Measurements from ENCODE around the gene SHISAL2A. TPM values are rescaled to one million over a fixed set of nuclear protein-coding genes. Genes with fewer than 3 reads are reported as not detected.

The SHISAL2A gene
- total and polyA plus RNA-seq, 2 of the 13 experiments (the other 11 are each of a cell fraction or from before 2014, with no cell fraction given) = not detected

- TF ChIP-seq FOXP4 (CRISPR knock-in tag; IDR thresholded peaks at IDR 0.05) = peak; percentile 77
- TF ChIP-seq ZNF616 (CRISPR knock-in tag; IDR thresholded peaks at IDR 0.05; ENCODE audit: low read depth) = peak; percentile 93
- TF ChIP-seq ZNF709 (CRISPR knock-in tag; IDR thresholded peaks at IDR 0.05) = peak; percentile 89
- TF ChIP-seq ZEB1 (IDR thresholded peaks at IDR 0.05; ENCODE audit: insufficient replicate concordance, low read depth) = no peak
- peak; percentile 70; the same call in 1 of the 2 replicates for TF ChIP-seq ZC3H13 (CRISPR knock-in tag; IDR thresholded peaks at IDR 0.05)
- no peak for TF ChIP-seq KLF13 (CRISPR knock-in tag; IDR thresholded peaks at IDR 0.05)
- TF ChIP-seq DR1 (CRISPR knock-in tag; IDR thresholded peaks at IDR 0.05) = peak; percentile 67; the same call in 1 of the 2 replicates
- TF ChIP-seq GZF1 (CRISPR knock-in tag; IDR thresholded peaks at IDR 0.05) = peak; percentile 83
- peak; percentile 40 for TF ChIP-seq TAF15 (IDR thresholded peaks at IDR 0.05; ENCODE audit: low read depth, low read length, poor library complexity, severe bottlenecking)
- TF ChIP-seq ZNF788 (CRISPR knock-in tag; IDR thresholded peaks at IDR 0.05; ENCODE audit: borderline replicate concordance) = peak; percentile 93
- peak; percentile 67 for TF ChIP-seq GFI1 (CRISPR knock-in tag; IDR thresholded peaks at IDR 0.05; ENCODE audit: borderline replicate concordance)
- TF ChIP-seq GTF2F1 (IDR thresholded peaks at IDR 0.05; ENCODE audit: low read length) = no peak; the same call in 1 of the 2 replicates
- TF ChIP-seq E2F1 (CRISPR knock-in tag; IDR thresholded peaks at IDR 0.05) = peak; percentile 70
- peak; percentile 96 for TF ChIP-seq ZNF781 (CRISPR knock-in tag; IDR thresholded peaks at IDR 0.05; ENCODE audit: borderline replicate concordance, not compliant biosample characterization)
- TF ChIP-seq ZNF773 (CRISPR knock-in tag; IDR thresholded peaks at IDR 0.05; ENCODE audit: borderline replicate concordance) = 0 out of 2 replicates have a peak, but pooled peaks have one; percentile 18
- peak; percentile 42; the same call in 1 of the 2 replicates for TF ChIP-seq ZNF281 (CRISPR knock-in tag; IDR thresholded peaks at IDR 0.05; ENCODE audit: borderline replicate concordance)
- no peak for TF ChIP-seq PCBP1 (IDR thresholded peaks at IDR 0.05; ENCODE audit: borderline replicate concordance, low read depth, low read length)
- TF ChIP-seq RFX1 (IDR thresholded peaks at IDR 0.05) = no peak
- TF ChIP-seq NFIC (IDR thresholded peaks at IDR 0.05; ENCODE audit: low read length) = no peak
- TF ChIP-seq ELF3 (CRISPR knock-in tag; IDR thresholded peaks at IDR 0.05) = peak; percentile 25; the same call in 1 of the 2 replicates
- TF ChIP-seq MXD4 (CRISPR knock-in tag; IDR thresholded peaks at IDR 0.05) = peak; percentile 94
- TF ChIP-seq SMC3 (IDR thresholded peaks at IDR 0.05; ENCODE audit: low read length) = no peak
- TF ChIP-seq PAX8 (CRISPR knock-in tag; IDR thresholded peaks at IDR 0.05; ENCODE audit: borderline replicate concordance) = peak; percentile 78; the same call in 1 of the 2 replicates
- no peak; the same call in 1 of the 2 replicates for TF ChIP-seq RCOR2 (CRISPR knock-in tag; IDR thresholded peaks at IDR 0.05)
- peak; percentile 49; the same call in 1 of the 2 replicates for TF ChIP-seq ZSCAN29 (CRISPR knock-in tag; conservative IDR thresholded peaks at IDR 0.05)
These were observed 65.1 kb downstream of the SHISAL2A start, which contains the start of gene COA7 (continued) for GRCh38 chr1:52697795-52698674.

Measured in HepG2 (cell line).